ENCODE measurements around the gene LHX3.
A peak's percentile ranks its signal among the peaks of the same experiment; 100 is the strongest.

The LHX3 gene

DNA sequence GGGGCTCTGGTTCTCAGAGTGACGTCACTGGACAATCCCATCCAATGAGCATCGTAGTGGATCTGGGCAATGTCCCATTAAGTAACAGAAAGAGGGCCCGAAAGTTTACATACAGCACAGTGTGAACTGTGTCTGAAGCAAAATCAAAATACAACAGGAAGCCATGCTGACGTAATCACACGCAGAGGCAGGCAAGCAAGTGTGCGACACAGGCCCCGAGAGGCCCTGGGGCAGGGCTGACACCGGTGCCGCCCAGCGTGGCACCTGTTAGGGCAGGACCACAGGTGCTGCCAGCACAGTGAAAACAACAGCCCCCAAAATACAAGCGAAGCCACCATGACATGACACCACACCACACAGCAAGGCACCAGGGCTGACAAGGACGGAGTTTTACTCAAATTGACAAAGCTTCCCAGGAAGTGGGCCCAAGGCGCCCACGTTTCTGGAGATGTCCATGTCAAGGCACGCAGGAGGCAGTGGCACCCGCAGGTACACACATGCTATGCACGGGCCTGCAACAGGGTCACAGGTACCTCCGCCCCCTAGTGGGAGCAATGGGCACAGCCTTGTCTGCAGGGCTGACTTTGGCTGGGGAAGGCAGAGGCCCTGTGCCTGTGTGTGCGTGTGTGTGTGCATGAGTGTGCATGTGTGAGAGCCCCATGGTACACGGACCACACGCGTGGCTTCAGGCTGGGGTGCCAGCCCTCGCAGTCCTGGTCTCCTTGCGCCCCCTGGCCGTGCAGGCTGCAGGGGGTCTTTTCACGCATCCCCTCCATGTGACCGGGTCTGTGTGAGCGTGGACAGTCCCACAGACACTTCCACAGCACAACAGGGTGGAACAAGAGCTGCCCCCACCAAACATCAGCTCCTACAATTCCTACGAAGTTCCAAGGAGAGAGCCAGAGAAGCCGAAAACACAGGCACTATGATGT is 21.1 kb upstream of the LHX3 start:
- DNase-seq: peak; percentile 26

DNA sequence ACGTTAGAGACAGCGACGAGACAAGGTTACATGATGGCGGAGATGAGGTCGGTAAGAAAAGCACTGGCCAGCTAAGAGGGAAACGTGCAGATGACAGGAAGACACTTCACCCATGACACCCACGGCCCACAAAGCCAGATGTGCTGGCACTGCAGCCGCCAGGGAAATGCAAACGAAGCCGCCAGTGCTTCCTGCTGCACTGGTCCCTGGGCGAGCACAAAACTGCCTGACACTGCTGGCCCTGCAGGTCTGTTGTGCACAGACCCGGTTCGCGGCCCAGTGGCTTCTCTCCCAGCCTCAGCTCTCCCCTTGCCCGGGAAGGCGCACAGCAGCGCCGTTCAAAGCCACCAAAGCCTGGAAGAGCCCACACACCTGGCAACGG is 20.4 kb upstream of the LHX3 start:
- DNase-seq: no peak

- DNase-seq: no peak
These were observed 19.1 kb upstream of the LHX3 start for GRCh38 chr9:136223871-136224640.

- no peak for DNase-seq
These were observed 18.0 kb upstream of the LHX3 start for GRCh38 chr9:136222906-136223285.

DNA sequence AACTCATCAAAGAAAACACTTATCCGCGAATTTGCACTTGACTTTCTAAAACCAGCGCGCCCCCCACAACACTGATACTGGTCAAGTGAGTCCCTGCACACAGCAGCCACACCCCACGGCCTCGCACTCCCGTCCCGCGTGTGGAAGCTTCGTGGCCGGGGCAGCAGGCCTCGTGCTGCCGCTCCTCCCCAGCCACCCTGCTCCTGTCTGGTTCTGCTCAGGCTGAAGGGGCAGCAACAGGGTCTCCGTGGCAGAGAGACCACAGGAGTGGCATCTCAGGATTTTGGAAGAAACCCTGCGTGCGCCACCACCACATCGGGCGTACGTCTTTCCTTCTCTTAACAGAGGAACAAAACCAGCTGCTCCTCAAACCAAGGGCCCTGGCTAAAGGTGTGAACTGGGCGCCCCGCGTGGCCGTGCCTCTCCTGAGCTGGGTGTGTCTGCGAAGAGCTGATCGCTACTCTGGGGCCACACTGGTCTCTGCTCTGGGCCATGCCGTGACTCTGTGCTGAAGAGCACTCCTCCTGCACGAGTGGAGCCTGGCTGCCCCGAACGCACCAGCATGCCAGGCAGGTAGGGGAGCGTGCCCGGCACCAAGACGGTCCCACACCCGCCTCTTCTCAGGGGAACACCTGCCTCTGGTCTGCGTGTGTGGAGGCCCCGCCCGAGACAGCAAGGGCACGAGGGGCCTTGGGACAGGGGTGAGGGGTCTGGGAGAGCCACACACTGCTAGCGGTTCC is 17.4 kb upstream of the LHX3 start:
- no peak for DNase-seq

GRCh38 chr9:136220017-136220729 is 15.2 kb upstream of the LHX3 start:
- DNase-seq: no peak

DNA sequence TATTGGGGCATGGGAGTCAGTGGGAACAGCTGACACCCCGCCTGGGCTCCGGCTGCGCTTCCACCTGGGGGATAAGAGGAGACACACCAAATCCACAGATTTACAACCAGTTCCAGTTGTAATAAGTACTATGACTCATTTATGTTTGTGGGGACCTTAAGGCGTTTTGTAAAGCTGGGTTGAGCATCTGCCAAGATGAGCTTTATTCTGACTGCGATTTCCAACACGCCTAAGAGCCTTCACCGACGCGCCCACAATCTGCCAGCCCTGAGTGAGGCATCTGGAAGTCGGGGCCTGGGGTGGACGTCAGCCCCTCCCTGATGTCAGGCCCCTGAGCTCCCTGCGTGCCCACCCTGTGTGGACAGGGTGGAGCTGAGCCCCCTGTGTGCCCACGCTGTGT is 14.3 kb upstream of the LHX3 start:
- no peak for DNase-seq

- DNase-seq: no peak
These were observed 13.7 kb upstream of the LHX3 start for GRCh38 chr9:136218673-136219072.

DNA sequence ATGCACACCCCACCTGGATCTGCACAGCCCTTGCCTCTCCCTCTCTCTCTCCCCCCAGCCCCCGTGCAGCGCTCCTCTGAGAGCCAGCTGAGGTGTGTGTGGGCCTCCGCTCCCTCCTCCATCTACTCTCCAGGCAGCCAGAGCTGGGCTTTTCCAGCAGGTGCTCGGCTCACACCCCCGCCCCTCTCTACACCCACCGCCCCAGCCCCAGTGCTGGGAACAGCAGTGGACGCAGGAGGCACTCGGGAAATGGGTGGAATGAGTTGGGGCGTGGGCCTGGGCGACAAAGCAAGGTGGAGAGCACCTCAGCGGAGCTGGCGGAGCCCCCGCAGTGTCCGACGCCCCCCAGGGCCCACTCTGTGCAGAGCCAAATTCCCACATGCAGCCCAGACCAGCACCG is 13.3 kb upstream of the LHX3 start:
- no peak for DNase-seq

- no peak for DNase-seq
These were observed 11.8 kb upstream of the LHX3 start for GRCh38 chr9:136216541-136217244.

- DNase-seq: no peak
These were observed 8.8 kb upstream of the LHX3 start for GRCh38 chr9:136213733-136214132.

- no peak for DNase-seq
These were observed 7.5 kb upstream of the LHX3 start for GRCh38 chr9:136212345-136212950.

- no peak for DNase-seq
These were observed 6.8 kb upstream of the LHX3 start for GRCh38 chr9:136211441-136212344.

DNA sequence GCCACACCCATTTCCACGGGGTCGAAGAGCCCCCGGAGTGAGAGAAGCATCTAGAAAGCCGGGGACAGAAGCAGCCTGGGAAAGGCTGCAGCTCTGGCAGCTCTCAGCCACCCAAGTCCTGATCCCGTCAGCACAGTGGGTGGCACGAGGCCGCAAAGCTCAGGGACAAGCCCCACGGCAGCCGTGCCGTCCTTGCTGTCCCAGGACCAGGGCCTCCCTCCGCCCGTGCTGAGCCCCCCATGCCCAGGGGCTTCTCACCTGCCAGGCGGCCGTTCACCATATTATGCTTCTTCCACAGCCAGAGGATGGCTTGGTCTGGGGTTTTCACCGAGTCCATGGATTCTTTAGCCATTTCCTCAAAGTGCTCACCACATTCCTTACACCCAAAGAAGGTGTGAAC is 6.1 kb upstream of the LHX3 start:
- no peak for DNase-seq

- DNase-seq: no peak
These were observed 5.3 kb upstream of the LHX3 start for GRCh38 chr9:136210276-136210675.

GRCh38 chr9:136209786-136210185 is 4.9 kb upstream of the LHX3 start:
- DNase-seq: no peak

- no peak for DNase-seq
These were observed 4.3 kb upstream of the LHX3 start for GRCh38 chr9:136209232-136209631.

DNA sequence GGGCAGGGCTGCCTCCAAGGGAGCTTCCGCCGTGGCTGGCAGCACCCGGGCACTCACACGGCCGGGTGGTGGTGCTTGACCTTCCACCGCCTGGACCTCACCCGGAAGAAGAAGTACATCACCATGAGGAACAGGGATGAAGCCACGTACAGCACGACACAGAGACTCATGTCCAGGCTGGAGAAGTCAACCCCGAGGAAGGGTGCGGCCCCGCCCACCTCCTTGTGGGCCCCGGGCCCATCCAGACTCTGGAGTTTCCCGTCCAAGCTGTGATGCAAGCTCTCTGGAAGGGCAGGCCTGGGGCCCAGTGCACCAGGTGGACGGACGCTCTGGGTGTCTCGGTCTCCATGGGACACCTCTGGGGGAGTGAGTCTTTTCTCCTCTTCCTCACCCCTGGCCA is 3.7 kb upstream of the LHX3 start:
- DNase-seq: no peak

- no peak for DNase-seq
These were observed 2.7 kb upstream of the LHX3 start for GRCh38 chr9:136207616-136208015.

- peak; percentile 12 for DNase-seq
These were observed 1.8 kb upstream of the LHX3 start for GRCh38 chr9:136206602-136207275.

Measured in NK-92 treated with Interleukin-12 subunit alpha and Interleukin-12 subunit beta, amount 100 ng/mL, for 24 hours (cell line).